Spleen (tissue), 11 donors: Measurements from ENCODE around the gene DOCK6. TPM values are rescaled to one million over a fixed set of nuclear protein-coding genes. Genes with fewer than 3 reads are reported as not detected.

Experiments used
- DNase-seq: peaks from one replicate; pipeline ENCODE4 v3.0.0-alpha.2; 2020
- H3K27ac ChIP-seq, 8 donors: fragments of 200-600 bp; sonication (generic) in 7 of 8; 1 replicate in 4 of 8; 2 replicates in 4 of 8; pipeline versions ENCODE4 v1.5.0 to v1.8.0; 2016 to 2021; ENCODE audit warnings: inconsistent platforms in 4 of 8, mild to moderate bottlenecking in 4 of 8, moderate library complexity in 1 of 8
- H3K27me3 ChIP-seq, 7 donors: fragments of 200-600 bp; sonication (generic) in 6 of 7; replicated peaks in 1 of 7; 1 replicate in 4 of 7; 2 replicates in 3 of 7; pipeline versions ENCODE4 v1.5.0 to v1.8.0; 2016 to 2021; ENCODE audit warnings: inconsistent platforms in 3 of 7, mild to moderate bottlenecking in 1 of 7
- H3K36me3 ChIP-seq, 6 donors: fragments of 200-600 bp; sonication (generic) in 5 of 6; 1 replicate in 4 of 6; 2 replicates in 2 of 6; pipeline versions ENCODE4 v1.5.0 to v1.8.0; 2016 to 2021; ENCODE audit warnings: inconsistent platforms in 2 of 6
- H3K4me1 ChIP-seq, 6 donors: fragments of 200-600 bp; sonication (generic) in 5 of 6; 1 replicate in 3 of 6; 2 replicates in 3 of 6; pipeline versions ENCODE4 v1.5.0 to v1.8.0; 2016 to 2021; ENCODE audit warnings: inconsistent platforms in 3 of 6
- H3K4me3 ChIP-seq, 8 donors: fragments of 200-600 bp; sonication (generic) in 7 of 8; 1 replicate in 4 of 8; 2 replicates in 4 of 8; pipeline versions ENCODE4 v1.5.0 to v1.8.0; 2016 to 2021; ENCODE audit warnings: inconsistent platforms in 4 of 8, mild to moderate bottlenecking in 4 of 8, moderate library complexity in 2 of 8
- H3K9me3 ChIP-seq, 8 donors: fragments of 200-600 bp; sonication (generic) in 7 of 8; 1 replicate in 4 of 8; 2 replicates in 4 of 8; pipeline versions ENCODE4 v1.5.0 to v1.8.0; 2016 to 2021; ENCODE audit warnings: inconsistent platforms in 4 of 8
- CTCF ChIP-seq, 11 experiments: fragments of 200-600 bp in 7 of 11; fragments of 450-650 bp in 4 of 11; sonication (generic) in 4 of 11; IDR thresholded peaks in 8 of 11; conservative IDR thresholded peaks in 3 of 11; 1 replicate in 7 of 11; 2 replicates in 4 of 11; pipeline versions ENCODE4 v1.4.0 to v1.8.0; 2016 to 2021; ENCODE audit warnings: antibody characterized with exemption in 11 of 11, inconsistent platforms in 4 of 11, mild to moderate bottlenecking in 1 of 11
- POLR2A ChIP-seq, 3 donors: fragments of 450-650 bp; IDR thresholded peaks; one replicate each; pipeline ENCODE4 v1.5.1; 2017; ENCODE audit warnings: antibody characterized with exemption in 3 of 3, mild to moderate bottlenecking in 1 of 3
- POLR2AphosphoS5 ChIP-seq, 3 donors: sonication (generic); formaldehyde crosslinking; IDR thresholded peaks; one replicate each; pipeline ENCODE4 v1.5.1; 2017; ENCODE audit warnings: antibody characterized with exemption in 3 of 3
- WGBS, 5 donors: extraction: QIAGEN DNeasy Blood & Tissue Kit in 3 of 5; methylation state at CpG; one replicate each; pipeline versions ENCODE4 v1.1.5 to v1.1.7; 2013 to 2018; 5-methylcytosine and 5-hydroxymethylcytosine counted together
- intact Hi-C: fragments of 100-400 bp; cut with DNase I; formaldehyde crosslinking; loops from one replicate; pipeline ENCODE4 v1.15.0; 2023; ENCODE audit warnings: low total_unique reads
- polyA plus RNA-seq, 3 donors: library from polyadenylated mRNA; stranded (reverse); fragments of 200-250 nt; gene quantifications; one replicate each; pipeline ENCODE4 v1.2.1, GENCODE V29; 2013
- total RNA-seq, 7 donors: library from RNA; depleted of rRNA in 3 of 7; stranded (reverse); fragments of >200 nt in 3 of 7; fragmentation: NEBNext Ultra II Directional in 4 of 7; extraction: Animal tissue kit (Norgen Biotek cat#: 25700) in 4 of 7; gene quantifications; one replicate each; pipeline versions ENCODE4 v1.1.0 to v1.2.1, GENCODE V29; 2016 to 2021
- donor health status: healthy with polysubstance abuse.
- donor health status: DM: no; HTN: no; CAD: no; lungs with moderate emphysema.
- donor health status: DM: no; HTN: no; CAD: no.
- donor health status: Bipolar disorder and iron deficiency.
- donor health status: healthy.
- donor health status: DM: no; HTN: no; CAD: no.
- donor health status: DM: yes; HTN: yes; CAD: no.

Gene DOCK6
- total and polyA plus RNA-seq, 10 donors: 12.5 to 105 (median 47.7) TPM

- DNase-seq: no peak
- TF ChIP-seq POLR2AphosphoS5 (IDR thresholded peaks at IDR 0.05): no peak
- no peak for TF ChIP-seq CTCF (IDR thresholded peaks at IDR 0.05 in 8 of 11, conservative IDR thresholded peaks at IDR 0.05 in 3 of 11)
- no peak for TF ChIP-seq POLR2A (IDR thresholded peaks at IDR 0.05)
- 77 to 87% (median 84%) methylated on average over 8 of the region's 8 CpGs for WGBS, 5 donors
- Histone ChIP-seq H3K36me3 (peaks cover 0 to 37% (median 0%) of the 10 kb centered on the region in 6 donors), H3K4me3 (peak overlapping the region in 4 of 8 donors; percentile 71 to 91 (median 76)), H3K27me3 (peaks cover 0 to 28% (median 4%) of the 10 kb centered on the region in 7 donors), H3K27ac (peak overlapping the region in 5 of 8 donors; percentile 56 to 85 (median 61)), H3K4me1 (peaks cover 12 to 92% (median 50%) of the 10 kb centered on the region in 6 donors), H3K9me3 (peaks cover 0 to 5% (median 0%) of the 10 kb centered on the region in 8 donors)
- intact Hi-C loops: no loop called here
Observed at GRCh38 chr19:11194173-11194572, 68.2 kb downstream of the DOCK6 start.

GRCh38 chr19:11192957-11193939 is 69.1 kb downstream of the DOCK6 start:
- Histone ChIP-seq H3K36me3 (peaks cover 0 to 37% (median 0%) of the 10 kb centered on the region in 6 donors), H3K9me3 (peaks cover 0 to 5% (median 0%) of the 10 kb centered on the region in 8 donors), H3K4me3 (peak overlapping the region in 2 of 8 donors; percentile 77 to 91), H3K4me1 (peaks cover 10 to 93% (median 47%) of the 10 kb centered on the region in 6 donors), H3K27ac (peak overlapping the region in 5 of 8 donors; percentile 20 to 85 (median 61)), H3K27me3 (peaks cover 0 to 28% (median 4%) of the 10 kb centered on the region in 7 donors)
- intact Hi-C loops: no loop called here
- WGBS, 5 donors: 92 to 94% (median 93%) methylated on average over 37 to 68 of the region's 68 CpGs
- no peak for TF ChIP-seq CTCF (IDR thresholded peaks at IDR 0.05 in 8 of 11, conservative IDR thresholded peaks at IDR 0.05 in 3 of 11)
- TF ChIP-seq POLR2A (IDR thresholded peaks at IDR 0.05): no peak
- TF ChIP-seq POLR2AphosphoS5 (IDR thresholded peaks at IDR 0.05): peak in 2 of 3 donors; percentile 14 to 32
- DNase-seq: no peak

- Histone ChIP-seq H3K36me3 (peaks cover 0 to 45% (median 0%) of the 10 kb centered on the region in 6 donors), H3K4me3 (no peak overlapping the region), H3K4me1 (peaks cover 4 to 92% (median 40%) of the 10 kb centered on the region in 6 donors), H3K9me3 (peaks cover 0 to 5% (median 0%) of the 10 kb centered on the region in 8 donors), H3K27ac (peak overlapping the region in 6 of 8 donors; percentile 39 to 70 (median 52)), H3K27me3 (peaks cover 0 to 26% (median 3%) of the 10 kb centered on the region in 7 donors)
- TF ChIP-seq POLR2A (IDR thresholded peaks at IDR 0.05): no peak
- no peak for TF ChIP-seq POLR2AphosphoS5 (IDR thresholded peaks at IDR 0.05)
- no peak for TF ChIP-seq CTCF (IDR thresholded peaks at IDR 0.05 in 8 of 11, conservative IDR thresholded peaks at IDR 0.05 in 3 of 11)
- intact Hi-C loops: no loop called here
- no peak for DNase-seq
- 52 to 70% (median 65%) methylated on average over 5 of the region's 5 CpGs for WGBS, 5 donors
Observed at GRCh38 chr19:11191934-11192333, 70.4 kb downstream of the DOCK6 start.
